GM10266 (cell line): ENCODE data around the gene SOX15.

Experiments used
- DNase-seq: peaks from one replicate; pipeline ENCODE4 v3.0.0; 2012; ENCODE audit errors: extremely low spot score
- CTCF ChIP-seq: IDR thresholded peaks from 2 replicates; pipeline ENCODE4 v1.5.1; 2012; ENCODE audit warnings: mild to moderate bottlenecking, low read depth; ENCODE audit not compliant: control insufficient read depth, insufficient read depth; ENCODE audit errors: missing control alignments

The SOX15 gene

GRCh38 chr17:7544911-7545310 lies 45.0 kb downstream of the SOX15 start:
- TF ChIP-seq CTCF = no peak
- no peak for DNase-seq

- DNase-seq = no peak
- no peak for TF ChIP-seq CTCF
Observed at GRCh38 chr17:7541074-7541621, 48.7 kb downstream of the SOX15 start.

GRCh38 chr17:7538891-7539545 lies 50.9 kb downstream of the SOX15 start:
- no peak for DNase-seq
- no peak for TF ChIP-seq CTCF
